Natural killer cell (primary cell): ENCODE results near the gene MAGEE1. TPM values are rescaled to one million over a fixed set of nuclear protein-coding genes. Genes with fewer than 3 reads are reported as not detected.

ENCODE experiments used
- ATAC-seq, 3 donors: fragments of 150-1000 bp in 2 of 3; fragments of 200-7000 bp in 1 of 3; cut with Tn5 transposase; 1 replicate in 1 of 3; 2 replicates in 2 of 3; pipeline ENCODE4 v1.10.0; 2021; ENCODE audit warnings: mild to moderate bottlenecking in 2 of 3, moderate library complexity in 2 of 3
- DNase-seq, 2 donors: peaks; one replicate each; pipeline versions ENCODE4 v3.0.0 to v3.0.0-alpha.2; 2013 to 2021; ENCODE audit warnings: mixed read lengths in 1 of 2
- H3K27ac ChIP-seq: one replicate; pipeline ENCODE4 v1.5.1; 2013; ENCODE audit warnings: mild to moderate bottlenecking, low read length
- H3K27me3 ChIP-seq: one replicate; pipeline ENCODE4 v1.6.1; 2013; ENCODE audit warnings: low read length; ENCODE audit not compliant: control insufficient read depth, insufficient read depth
- H3K36me3 ChIP-seq: one replicate; pipeline ENCODE4 v1.6.1; 2013; ENCODE audit warnings: low read length; ENCODE audit not compliant: control insufficient read depth, insufficient read depth
- H3K4me1 ChIP-seq: one replicate; pipeline ENCODE4 v1.6.1; 2013; ENCODE audit warnings: low read length; ENCODE audit not compliant: control insufficient read depth, insufficient read depth
- H3K4me3 ChIP-seq: one replicate; pipeline ENCODE4 v1.5.1; 2013; ENCODE audit warnings: low read length
- H3K9me3 ChIP-seq: one replicate; pipeline ENCODE4 v1.6.1; 2013; ENCODE audit warnings: low read length; ENCODE audit not compliant: control insufficient read depth, insufficient read depth
- H3K27ac Mint-ChIP-seq, 2 donors: one replicate each; pipeline ENCODE4 v1.8.0; 2022; ENCODE audit warnings: mild to moderate bottlenecking in 2 of 2, mixed read lengths in 2 of 2, moderate library complexity in 1 of 2
- H3K27me3 Mint-ChIP-seq, 2 donors: one replicate each; pipeline ENCODE4 v1.8.0; 2022; ENCODE audit warnings: low read depth in 2 of 2, mixed read lengths in 2 of 2
- H3K36me3 Mint-ChIP-seq: one replicate; pipeline ENCODE4 v1.8.0; 2022; ENCODE audit warnings: mixed read lengths
- H3K4me1 Mint-ChIP-seq, 2 donors: one replicate each; pipeline ENCODE4 v1.8.0; 2022; ENCODE audit warnings: mixed read lengths in 2 of 2
- H3K4me3 Mint-ChIP-seq: one replicate; pipeline ENCODE4 v1.8.0; 2022; ENCODE audit warnings: mild to moderate bottlenecking, moderate library complexity, mixed read lengths
- H3K9me3 Mint-ChIP-seq, 2 donors: one replicate each; pipeline ENCODE4 v1.8.0; 2022; ENCODE audit warnings: mixed read lengths in 2 of 2
- WGBS: methylation state at CpG from one replicate; pipeline ENCODE4 v1.1.7; 2013; ENCODE audit warnings: missing lambda C conversion rate; ENCODE audit not compliant: insufficient coverage; 5-methylcytosine and 5-hydroxymethylcytosine counted together
- intact Hi-C: fragments of 100-400 bp; cut with micrococcal nuclease; formaldehyde crosslinking; loops from one replicate; pipeline ENCODE4 v1.14.2; 2022
- total RNA-seq, 4 donors: library from RNA; stranded (reverse); fragments of 120-200 nt in 1 of 4; gene quantifications; one replicate each; pipeline versions ENCODE4 v1.2.3 to v1.2.4, GENCODE V29; 2013 to 2022
- TF ChIP-seq, protein P1 (sequence below): fragments of 200-600 bp; IDR thresholded peaks from one replicate; pipeline ENCODE4 v1.8.0; 2022; ENCODE audit warnings: antibody characterized with exemption

MAGEE1 gene, protein sequence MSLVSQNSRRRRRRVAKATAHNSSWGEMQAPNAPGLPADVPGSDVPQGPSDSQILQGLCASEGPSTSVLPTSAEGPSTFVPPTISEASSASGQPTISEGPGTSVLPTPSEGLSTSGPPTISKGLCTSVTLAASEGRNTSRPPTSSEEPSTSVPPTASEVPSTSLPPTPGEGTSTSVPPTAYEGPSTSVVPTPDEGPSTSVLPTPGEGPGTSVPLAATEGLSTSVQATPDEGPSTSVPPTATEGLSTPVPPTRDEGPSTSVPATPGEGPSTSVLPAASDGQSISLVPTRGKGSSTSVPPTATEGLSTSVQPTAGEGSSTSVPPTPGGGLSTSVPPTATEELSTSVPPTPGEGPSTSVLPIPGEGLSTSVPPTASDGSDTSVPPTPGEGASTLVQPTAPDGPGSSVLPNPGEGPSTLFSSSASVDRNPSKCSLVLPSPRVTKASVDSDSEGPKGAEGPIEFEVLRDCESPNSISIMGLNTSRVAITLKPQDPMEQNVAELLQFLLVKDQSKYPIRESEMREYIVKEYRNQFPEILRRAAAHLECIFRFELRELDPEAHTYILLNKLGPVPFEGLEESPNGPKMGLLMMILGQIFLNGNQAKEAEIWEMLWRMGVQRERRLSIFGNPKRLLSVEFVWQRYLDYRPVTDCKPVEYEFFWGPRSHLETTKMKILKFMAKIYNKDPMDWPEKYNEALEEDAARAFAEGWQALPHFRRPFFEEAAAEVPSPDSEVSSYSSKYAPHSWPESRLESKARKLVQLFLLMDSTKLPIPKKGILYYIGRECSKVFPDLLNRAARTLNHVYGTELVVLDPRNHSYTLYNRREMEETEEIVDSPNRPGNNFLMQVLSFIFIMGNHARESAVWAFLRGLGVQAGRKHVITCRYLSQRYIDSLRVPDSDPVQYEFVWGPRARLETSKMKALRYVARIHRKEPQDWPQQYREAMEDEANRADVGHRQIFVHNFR
- 10 to 100 TPM in 2 of 3 donors, 1 to 10 TPM in 1; 6.3 to 11.8 (median 11.7) TPM for total RNA-seq
- total RNA-seq (2013): 5.3 TPM

DNA sequence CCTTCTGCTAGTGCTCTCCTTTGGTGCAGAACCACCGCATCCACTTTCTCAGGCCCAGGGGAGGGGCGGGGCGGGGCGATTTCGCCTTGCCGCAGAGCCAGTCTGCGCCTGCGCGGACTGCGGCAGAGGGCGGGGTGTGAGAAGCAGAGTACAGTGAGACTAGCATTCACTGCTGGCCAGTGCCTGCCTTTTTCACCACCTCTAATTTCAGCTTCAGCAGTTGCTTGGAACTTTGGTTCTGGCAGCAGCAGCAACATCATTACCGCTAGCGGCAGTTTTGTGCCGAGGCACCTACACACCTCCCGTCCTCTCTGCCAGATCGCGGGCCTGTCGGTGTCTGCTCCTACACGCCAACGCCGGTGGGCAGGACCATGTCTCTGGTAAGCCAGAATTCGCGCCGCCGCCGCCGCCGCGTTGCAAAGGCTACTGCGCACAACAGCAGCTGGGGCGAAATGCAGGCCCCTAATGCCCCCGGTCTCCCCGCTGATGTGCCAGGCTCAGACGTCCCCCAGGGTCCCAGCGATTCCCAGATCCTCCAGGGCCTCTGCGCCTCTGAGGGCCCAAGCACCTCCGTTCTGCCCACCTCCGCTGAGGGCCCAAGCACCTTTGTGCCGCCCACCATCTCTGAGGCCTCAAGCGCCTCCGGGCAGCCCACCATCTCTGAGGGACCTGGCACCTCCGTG is at the start of gene MAGEE1:
TSS of gene MAGEE1 (plus strand) at position 151 of the 683 bp plus-strand sequence. CDS start at position 372, 221 bp downstream.
- peak within 1 kb of the TSS; percentile 80 for H3K27ac ChIP-seq
- no peaks in the 10 kb centered on the region for H3K9me3 ChIP-seq
- Mint-ChIP-seq H3K36me3 (no peaks in the 10 kb centered on the region), H3K27me3 (peaks cover 2 to 12% of the 10 kb centered on the region in 2 donors), H3K4me3 (peak within 1 kb of the TSS; percentile 96), H3K9me3 (no peaks in the 10 kb centered on the region), H3K27ac (peak within 1 kb of the TSS; percentile 85 to 90), H3K4me1 (peaks cover 15 to 35% of the 10 kb centered on the region in 2 donors)
- H3K27me3 ChIP-seq: no peaks in the 10 kb centered on the region
- peak; percentile 61 to 89 for DNase-seq
- TF ChIP-seq, protein P1, sequence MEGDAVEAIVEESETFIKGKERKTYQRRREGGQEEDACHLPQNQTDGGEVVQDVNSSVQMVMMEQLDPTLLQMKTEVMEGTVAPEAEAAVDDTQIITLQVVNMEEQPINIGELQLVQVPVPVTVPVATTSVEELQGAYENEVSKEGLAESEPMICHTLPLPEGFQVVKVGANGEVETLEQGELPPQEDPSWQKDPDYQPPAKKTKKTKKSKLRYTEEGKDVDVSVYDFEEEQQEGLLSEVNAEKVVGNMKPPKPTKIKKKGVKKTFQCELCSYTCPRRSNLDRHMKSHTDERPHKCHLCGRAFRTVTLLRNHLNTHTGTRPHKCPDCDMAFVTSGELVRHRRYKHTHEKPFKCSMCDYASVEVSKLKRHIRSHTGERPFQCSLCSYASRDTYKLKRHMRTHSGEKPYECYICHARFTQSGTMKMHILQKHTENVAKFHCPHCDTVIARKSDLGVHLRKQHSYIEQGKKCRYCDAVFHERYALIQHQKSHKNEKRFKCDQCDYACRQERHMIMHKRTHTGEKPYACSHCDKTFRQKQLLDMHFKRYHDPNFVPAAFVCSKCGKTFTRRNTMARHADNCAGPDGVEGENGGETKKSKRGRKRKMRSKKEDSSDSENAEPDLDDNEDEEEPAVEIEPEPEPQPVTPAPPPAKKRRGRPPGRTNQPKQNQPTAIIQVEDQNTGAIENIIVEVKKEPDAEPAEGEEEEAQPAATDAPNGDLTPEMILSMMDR: no peak
- no peaks in the 10 kb centered on the region for H3K36me3 ChIP-seq
- peaks cover 13% of the 10 kb centered on the region for H3K4me1 ChIP-seq
- WGBS: under 1% methylated on average over 37 of the region's 42 CpGs
- peak; percentile 82 to 93 (median 87) for ATAC-seq
- H3K4me3 ChIP-seq: peak within 1 kb of the TSS; percentile 57
- intact Hi-C loops: no loop called here

DNA sequence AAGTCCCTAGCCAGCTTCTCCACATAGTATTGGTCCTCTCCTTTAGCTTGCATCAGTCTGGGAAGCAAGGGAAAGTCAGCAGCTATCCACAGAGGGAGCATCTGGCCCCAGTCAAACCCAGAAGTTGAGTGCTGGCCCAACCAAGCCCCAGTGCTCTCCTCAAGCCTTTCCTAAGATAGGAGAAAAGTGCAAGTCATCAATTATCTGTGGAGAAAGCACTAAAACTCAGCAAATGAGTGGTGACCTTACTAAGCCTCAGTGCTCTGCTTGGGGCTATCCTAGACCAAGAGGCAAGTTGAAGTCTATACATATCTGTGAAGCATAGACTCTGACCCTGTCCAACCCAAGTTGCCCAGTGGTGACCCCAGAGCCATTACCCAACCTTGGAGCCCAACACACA is 28.5 kb upstream of the MAGEE1 start:
- Mint-ChIP-seq H3K27ac (no peak overlapping the region), H3K36me3 (no peaks in the 10 kb centered on the region), H3K27me3 (peaks cover 9 to 27% of the 10 kb centered on the region in 2 donors), H3K4me1 (no peaks in the 10 kb centered on the region), H3K9me3 (no peaks in the 10 kb centered on the region), H3K4me3 (no peak overlapping the region)
- intact Hi-C loops: no loop called here
- DNase-seq (no peak), ATAC-seq (no peak)
- no peak overlapping the region for H3K27ac ChIP-seq
- no peaks in the 10 kb centered on the region for H3K9me3 ChIP-seq
- H3K27me3 ChIP-seq: no peaks in the 10 kb centered on the region
- TF ChIP-seq, protein P1: no peak
- no peaks in the 10 kb centered on the region for H3K4me1 ChIP-seq
- no peak overlapping the region for H3K4me3 ChIP-seq
- no peaks in the 10 kb centered on the region for H3K36me3 ChIP-seq

DNA sequence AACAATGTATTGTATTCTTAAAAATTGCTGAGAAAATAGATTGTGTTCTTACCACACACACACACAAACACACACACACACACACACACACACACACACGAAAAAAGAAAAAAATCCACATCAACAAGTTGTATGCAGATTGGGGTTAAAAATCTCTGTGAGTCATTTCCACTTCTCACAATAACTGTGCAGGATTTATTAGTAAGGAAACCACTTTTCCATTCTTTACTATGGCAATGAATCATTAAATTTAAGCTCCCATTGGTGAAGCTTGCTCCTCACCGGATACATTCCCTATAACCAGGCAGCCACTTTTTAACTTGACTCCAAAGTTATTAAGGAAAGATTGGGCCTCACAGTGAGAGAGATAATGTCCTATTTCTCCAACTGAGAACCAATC is 19.7 kb upstream of the MAGEE1 start:
- Mint-ChIP-seq H3K9me3 (no peaks in the 10 kb centered on the region), H3K4me1 (no peaks in the 10 kb centered on the region), H3K36me3 (no peaks in the 10 kb centered on the region), H3K27me3 (peaks cover 0 to 15% of the 10 kb centered on the region in 2 donors), H3K4me3 (no peak overlapping the region), H3K27ac (no peak overlapping the region)
- no peaks in the 10 kb centered on the region for H3K9me3 ChIP-seq
- H3K4me1 ChIP-seq: no peaks in the 10 kb centered on the region
- no peak for DNase-seq
- no peak overlapping the region for H3K27ac ChIP-seq
- no CpG with 5 or more reads among the region's 2 CpGs for WGBS
- H3K27me3 ChIP-seq: no peaks in the 10 kb centered on the region
- no peak for ATAC-seq
- TF ChIP-seq, protein P1: no peak
- no peaks in the 10 kb centered on the region for H3K36me3 ChIP-seq
- intact Hi-C loops: no loop called here
- H3K4me3 ChIP-seq: no peak overlapping the region
